Ovary (tissue), 3 donors: Measurements from ENCODE around the gene MCM5.

Experiments
- EP300 ChIP-seq: sonication (generic); formaldehyde crosslinking; IDR thresholded peaks from one replicate; pipeline ENCODE4 v1.6.1; 2017; ENCODE audit warnings: antibody characterized with exemption
- TF ChIP-seq, protein P1 (sequence below), 3 donors: fragments of 450-650 bp in 2 of 3; fragments of 200-600 bp in 1 of 3; IDR thresholded peaks; one replicate each; pipeline versions ENCODE4 v1.5.1 to v1.8.0; 2016 to 2022; ENCODE audit warnings: antibody characterized with exemption in 3 of 3, mild to moderate bottlenecking in 1 of 3
- donor health status: DM: no; HTN: no; CAD: no.

DNA sequence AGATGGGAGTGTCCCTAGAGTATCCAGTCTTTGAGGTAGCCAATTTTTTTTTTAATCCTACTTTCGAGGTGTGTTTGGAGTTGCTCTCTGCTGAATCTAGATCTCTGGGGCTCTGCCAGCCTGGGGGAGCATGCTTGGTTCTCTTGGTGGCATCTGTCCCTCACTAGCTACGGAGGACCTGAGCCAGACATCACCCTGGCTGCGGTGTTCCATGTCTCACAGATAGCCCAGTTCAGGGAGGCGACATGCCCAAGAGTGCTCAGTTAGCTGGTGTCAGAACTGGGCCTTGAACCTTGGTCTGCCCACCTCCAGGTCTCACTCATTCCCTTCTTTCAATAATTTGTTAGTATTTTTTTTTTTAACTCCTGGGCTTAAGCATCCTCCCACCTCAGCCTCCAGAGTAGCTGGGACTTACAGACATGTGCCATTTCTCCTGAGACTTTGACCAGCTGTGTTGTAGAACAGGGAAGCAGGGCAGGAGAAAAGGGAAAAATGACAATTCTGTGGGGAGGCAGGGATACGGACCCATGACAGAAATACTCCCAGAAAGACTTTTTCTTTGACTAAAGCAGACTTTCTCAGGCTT is 18.4 kb upstream of the MCM5 start:
- TF ChIP-seq, protein P1, sequence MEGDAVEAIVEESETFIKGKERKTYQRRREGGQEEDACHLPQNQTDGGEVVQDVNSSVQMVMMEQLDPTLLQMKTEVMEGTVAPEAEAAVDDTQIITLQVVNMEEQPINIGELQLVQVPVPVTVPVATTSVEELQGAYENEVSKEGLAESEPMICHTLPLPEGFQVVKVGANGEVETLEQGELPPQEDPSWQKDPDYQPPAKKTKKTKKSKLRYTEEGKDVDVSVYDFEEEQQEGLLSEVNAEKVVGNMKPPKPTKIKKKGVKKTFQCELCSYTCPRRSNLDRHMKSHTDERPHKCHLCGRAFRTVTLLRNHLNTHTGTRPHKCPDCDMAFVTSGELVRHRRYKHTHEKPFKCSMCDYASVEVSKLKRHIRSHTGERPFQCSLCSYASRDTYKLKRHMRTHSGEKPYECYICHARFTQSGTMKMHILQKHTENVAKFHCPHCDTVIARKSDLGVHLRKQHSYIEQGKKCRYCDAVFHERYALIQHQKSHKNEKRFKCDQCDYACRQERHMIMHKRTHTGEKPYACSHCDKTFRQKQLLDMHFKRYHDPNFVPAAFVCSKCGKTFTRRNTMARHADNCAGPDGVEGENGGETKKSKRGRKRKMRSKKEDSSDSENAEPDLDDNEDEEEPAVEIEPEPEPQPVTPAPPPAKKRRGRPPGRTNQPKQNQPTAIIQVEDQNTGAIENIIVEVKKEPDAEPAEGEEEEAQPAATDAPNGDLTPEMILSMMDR (IDR thresholded peaks at IDR 0.05) = no peak
- TF ChIP-seq EP300 = no peak
